Suprapubic skin (tissue), 4 donors: ENCODE results near the gene MAST4. TPM values are rescaled to one million over a fixed set of nuclear protein-coding genes. Genes with fewer than 3 reads are reported as not detected.

Source experiments
- DNase-seq, 2 donors: peaks; one replicate each; pipeline ENCODE4 v3.0.0-alpha.2; 2019; ENCODE audit warnings: low spot score in 2 of 2
- H3K27ac ChIP-seq: fragments of 200-600 bp; sonication (generic); one replicate; pipeline ENCODE4 v1.5.1; 2019
- H3K27me3 ChIP-seq: fragments of 200-600 bp; sonication (generic); one replicate; pipeline ENCODE4 v1.5.1; 2019
- H3K36me3 ChIP-seq: fragments of 200-600 bp; sonication (generic); one replicate; pipeline ENCODE4 v1.5.1; 2019
- H3K4me1 ChIP-seq: fragments of 200-600 bp; sonication (generic); one replicate; pipeline ENCODE4 v1.5.1; 2019
- H3K4me3 ChIP-seq: fragments of 200-600 bp; sonication (generic); one replicate; pipeline ENCODE4 v1.5.1; 2019; ENCODE audit warnings: mild to moderate bottlenecking
- H3K9me3 ChIP-seq: fragments of 200-600 bp; sonication (generic); one replicate; pipeline ENCODE4 v1.5.1; 2019
- EP300 ChIP-seq: sonication (generic); formaldehyde crosslinking; IDR thresholded peaks from one replicate; pipeline ENCODE4 v1.6.1; 2017; ENCODE audit warnings: antibody characterized with exemption
- POLR2A ChIP-seq, 2 donors: fragments of 450-650 bp; IDR thresholded peaks; one replicate each; pipeline ENCODE4 v1.6.1; 2017; ENCODE audit warnings: antibody characterized with exemption in 2 of 2, mild to moderate bottlenecking in 2 of 2, moderate library complexity in 2 of 2
- POLR2AphosphoS5 ChIP-seq, 3 donors: sonication (generic); formaldehyde crosslinking; IDR thresholded peaks; one replicate each; pipeline ENCODE4 v1.6.1; 2017; ENCODE audit warnings: antibody characterized with exemption in 3 of 3
- WGBS: methylation state at CpG from one replicate; pipeline ENCODE4 v1.1.5; 2018; 5-methylcytosine and 5-hydroxymethylcytosine counted together
- total RNA-seq, 4 donors: library from RNA; depleted of rRNA; stranded (reverse); fragments of >200 nt; gene quantifications; one replicate each; pipeline ENCODE4 v1.1.0, GENCODE V29; 2016
- TF ChIP-seq, protein P1 (sequence below), 2 donors: fragments of 200-600 bp in 1 of 2; fragments of 450-650 bp in 1 of 2; sonication (generic) in 1 of 2; IDR thresholded peaks; one replicate each; pipeline ENCODE4 v1.5.1; 2016 to 2019; ENCODE audit warnings: antibody characterized with exemption in 2 of 2, mild to moderate bottlenecking in 1 of 2, moderate library complexity in 1 of 2

The MAST4 gene
- total RNA-seq, 4 donors from 2014 or later, result 79.2 to 144 (median 98.1) TPM

DNA sequence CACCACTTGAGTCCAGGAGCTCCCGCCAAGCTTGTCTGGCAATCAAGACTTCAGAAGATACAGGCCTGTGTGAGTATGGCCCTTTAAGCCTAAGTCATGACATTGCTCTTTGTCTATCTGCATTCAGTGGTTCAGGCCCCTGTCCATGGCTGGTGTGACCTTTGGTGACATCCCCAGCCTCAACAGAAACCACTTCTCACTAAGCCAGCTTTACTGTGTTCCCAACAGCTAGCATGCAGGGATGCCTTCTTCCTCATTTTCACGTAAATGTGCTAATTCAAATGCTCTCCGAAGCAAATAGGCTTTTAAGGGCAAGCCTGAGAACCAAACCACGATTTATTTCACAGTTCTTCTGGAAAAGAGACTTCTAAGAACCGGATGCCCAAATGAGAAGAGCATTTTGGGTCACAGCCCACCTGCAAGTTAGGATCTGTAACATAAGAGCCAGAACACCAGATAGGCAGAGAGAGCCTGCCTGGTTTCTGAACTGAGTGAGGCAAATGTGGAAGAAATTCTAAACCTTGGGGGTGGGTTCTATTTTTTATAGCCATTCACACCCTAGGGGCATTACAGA, 585.5 kb downstream of the MAST4 start:
- TF ChIP-seq POLR2AphosphoS5 (IDR thresholded peaks at IDR 0.05), result no peak
- no peak for TF ChIP-seq POLR2A (IDR thresholded peaks at IDR 0.05)
- TF ChIP-seq, protein P1, sequence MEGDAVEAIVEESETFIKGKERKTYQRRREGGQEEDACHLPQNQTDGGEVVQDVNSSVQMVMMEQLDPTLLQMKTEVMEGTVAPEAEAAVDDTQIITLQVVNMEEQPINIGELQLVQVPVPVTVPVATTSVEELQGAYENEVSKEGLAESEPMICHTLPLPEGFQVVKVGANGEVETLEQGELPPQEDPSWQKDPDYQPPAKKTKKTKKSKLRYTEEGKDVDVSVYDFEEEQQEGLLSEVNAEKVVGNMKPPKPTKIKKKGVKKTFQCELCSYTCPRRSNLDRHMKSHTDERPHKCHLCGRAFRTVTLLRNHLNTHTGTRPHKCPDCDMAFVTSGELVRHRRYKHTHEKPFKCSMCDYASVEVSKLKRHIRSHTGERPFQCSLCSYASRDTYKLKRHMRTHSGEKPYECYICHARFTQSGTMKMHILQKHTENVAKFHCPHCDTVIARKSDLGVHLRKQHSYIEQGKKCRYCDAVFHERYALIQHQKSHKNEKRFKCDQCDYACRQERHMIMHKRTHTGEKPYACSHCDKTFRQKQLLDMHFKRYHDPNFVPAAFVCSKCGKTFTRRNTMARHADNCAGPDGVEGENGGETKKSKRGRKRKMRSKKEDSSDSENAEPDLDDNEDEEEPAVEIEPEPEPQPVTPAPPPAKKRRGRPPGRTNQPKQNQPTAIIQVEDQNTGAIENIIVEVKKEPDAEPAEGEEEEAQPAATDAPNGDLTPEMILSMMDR (IDR thresholded peaks at IDR 0.05), result no peak
- TF ChIP-seq EP300, result no peak
- WGBS, result 66% methylated on average over 5 of the region's 5 CpGs
- Histone ChIP-seq H3K4me1 (peaks cover 17% of the 10 kb centered on the region), H3K27ac (peak overlapping the region; percentile 62), H3K9me3 (no peaks in the 10 kb centered on the region), H3K36me3 (no peaks in the 10 kb centered on the region), H3K27me3 (no peaks in the 10 kb centered on the region), H3K4me3 (no peak overlapping the region)
- no peak for DNase-seq

DNA sequence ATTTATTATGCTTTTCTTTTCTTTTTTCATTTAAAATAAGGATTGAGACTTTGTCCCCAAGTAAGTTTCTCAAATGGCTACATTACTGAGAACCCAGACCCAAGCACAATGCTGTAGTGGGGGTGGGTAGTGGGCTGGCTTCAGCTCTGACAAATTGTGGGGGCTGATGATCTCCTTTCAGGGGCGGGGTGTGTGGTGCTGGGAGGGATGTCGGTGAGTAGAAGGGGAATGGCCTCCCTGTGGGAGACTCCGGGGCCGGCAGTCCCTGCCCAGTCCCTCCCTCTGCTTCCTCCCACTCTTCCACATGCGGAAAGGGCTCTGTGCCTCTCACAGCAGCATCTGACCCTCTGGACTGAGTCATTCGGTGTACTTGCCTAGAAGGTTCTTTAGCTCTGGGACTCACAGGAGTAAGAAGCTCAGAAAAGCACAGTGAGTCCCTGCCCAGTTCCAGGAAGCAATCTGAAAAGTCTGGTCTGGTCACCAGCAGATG, 586.2 kb downstream of the MAST4 start:
- peak; percentile 70 to 80 for DNase-seq

DNA sequence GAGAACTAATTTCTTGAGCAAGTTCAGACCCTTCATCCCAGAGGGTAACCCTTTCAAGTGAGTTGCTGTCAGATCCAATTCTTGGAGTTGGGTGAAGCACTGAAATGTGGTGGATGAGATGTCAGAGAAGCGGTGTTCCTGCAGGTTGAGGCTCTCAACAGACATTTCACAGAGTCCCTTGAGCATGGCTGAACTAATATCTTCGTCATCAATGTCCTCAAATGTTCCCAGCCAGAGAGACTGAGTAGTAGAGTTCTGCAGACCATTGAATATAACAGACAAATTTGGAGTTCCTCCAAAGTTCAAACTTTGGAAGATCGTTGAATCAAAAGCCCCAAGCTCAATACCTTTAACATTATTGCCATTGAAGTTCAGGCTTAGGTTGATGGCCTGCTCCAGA, 587.7 kb downstream of the MAST4 start:
- 100% methylated on average over 3 of the region's 3 CpGs for WGBS
- TF ChIP-seq POLR2AphosphoS5 (IDR thresholded peaks at IDR 0.05) (no peak), EP300 (no peak), POLR2A (IDR thresholded peaks at IDR 0.05) (no peak)
- TF ChIP-seq, protein P1 (IDR thresholded peaks at IDR 0.05), result no peak
- DNase-seq, result no peak

More for the DNA sequence above, 586.2 kb downstream of the MAST4 start:
- Histone ChIP-seq H3K9me3 (no peaks in the 10 kb centered on the region), H3K4me3 (no peak overlapping the region), H3K4me1 (peaks cover 22% of the 10 kb centered on the region), H3K27me3 (no peaks in the 10 kb centered on the region), H3K36me3 (no peaks in the 10 kb centered on the region), H3K27ac (peak overlapping the region; percentile 62)
- TF ChIP-seq POLR2AphosphoS5 (IDR thresholded peaks at IDR 0.05), result no peak
- TF ChIP-seq, protein P1 (IDR thresholded peaks at IDR 0.05), result no peak
- 18% methylated on average over 6 of the region's 6 CpGs for WGBS

DNA sequence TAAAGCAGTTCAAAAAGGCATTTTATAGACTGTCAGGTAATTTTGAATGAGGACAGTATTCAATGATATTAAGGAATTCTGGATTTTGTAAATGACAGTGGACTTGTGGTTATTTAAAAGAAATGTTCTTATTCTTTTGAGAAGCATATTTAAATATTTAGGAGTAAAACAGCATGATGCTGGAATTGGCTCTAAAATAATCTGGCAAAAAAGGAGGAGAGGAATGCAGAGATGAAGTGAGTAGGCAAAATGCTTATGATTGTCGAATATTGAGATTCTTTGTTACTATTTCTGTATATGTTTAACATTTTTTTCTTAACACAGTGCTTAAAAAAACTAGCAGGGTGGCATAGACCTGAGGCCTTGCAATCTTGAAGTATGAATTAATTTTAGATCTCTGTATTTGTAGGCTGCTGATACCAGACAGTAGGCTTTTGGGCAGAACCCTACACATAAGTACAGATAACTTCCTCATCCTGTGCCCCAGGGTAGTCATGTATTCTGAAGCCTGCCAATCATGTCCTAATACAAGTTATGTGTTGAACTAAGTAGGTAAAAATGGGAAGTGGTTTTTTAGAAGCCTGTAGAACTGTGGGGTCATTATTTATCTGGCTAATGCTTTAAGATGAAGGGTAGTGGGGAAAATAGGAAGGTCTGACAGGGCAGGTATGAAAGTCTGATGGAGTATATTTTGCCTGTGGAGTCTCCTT, 591.0 kb downstream of the MAST4 start:
- H3K4me3 ChIP-seq, result no peak overlapping the region
- TF ChIP-seq, protein P1 (IDR thresholded peaks at IDR 0.05), result no peak
- no peak for TF ChIP-seq POLR2AphosphoS5 (IDR thresholded peaks at IDR 0.05)
- TF ChIP-seq POLR2A (IDR thresholded peaks at IDR 0.05), result no peak
- TF ChIP-seq EP300, result no peak
- peaks cover 26% of the 10 kb centered on the region for H3K4me1 ChIP-seq
- no peaks in the 10 kb centered on the region for H3K9me3 ChIP-seq
- 37% methylated on average over 1 of the region's 1 CpG for WGBS
- H3K27ac ChIP-seq, result no peak overlapping the region
- no peaks in the 10 kb centered on the region for H3K36me3 ChIP-seq
- DNase-seq, result no peak
- no peaks in the 10 kb centered on the region for H3K27me3 ChIP-seq

More for the DNA sequence above, 587.7 kb downstream of the MAST4 start:
- Histone ChIP-seq H3K4me1 (peaks cover 25% of the 10 kb centered on the region), H3K9me3 (no peaks in the 10 kb centered on the region), H3K36me3 (no peaks in the 10 kb centered on the region), H3K27ac (no peak overlapping the region), H3K4me3 (no peak overlapping the region), H3K27me3 (no peaks in the 10 kb centered on the region)

DNA sequence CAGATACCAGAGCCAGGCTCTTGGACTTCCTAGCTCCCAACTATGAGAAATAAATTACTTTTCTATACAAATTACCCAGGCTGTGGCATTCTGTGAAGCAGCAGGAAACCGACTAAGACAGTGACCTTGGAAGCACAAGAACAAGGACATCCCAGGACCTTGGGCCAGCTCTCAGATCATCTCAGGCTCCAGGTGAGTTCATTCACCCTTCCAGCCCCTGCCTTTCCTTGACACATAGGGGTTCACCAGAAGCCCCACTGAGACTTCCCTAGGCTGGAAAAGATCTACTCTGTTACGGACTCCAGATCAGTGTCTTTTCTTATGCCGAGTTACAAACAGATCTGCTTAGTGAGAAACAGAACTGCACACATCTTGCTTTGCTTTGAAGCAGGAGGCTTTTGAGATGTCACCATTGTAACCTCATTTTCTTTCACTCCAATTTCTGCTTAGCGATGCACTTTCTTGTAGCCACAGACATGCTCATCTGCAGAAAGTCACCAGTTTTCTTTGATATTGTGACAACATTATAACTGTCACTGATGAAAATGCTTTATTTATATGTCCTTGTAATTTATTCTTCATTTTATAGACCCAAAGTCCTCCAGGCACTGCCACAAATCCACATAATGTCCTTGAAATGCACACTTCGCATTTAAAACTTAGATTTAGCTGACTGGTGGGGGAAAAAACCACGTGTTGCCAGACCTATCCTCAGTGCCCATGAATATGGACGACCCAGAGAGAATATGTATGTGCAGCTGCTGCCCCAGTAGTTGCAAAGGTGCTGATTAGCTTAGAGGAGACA, 592.3 kb downstream of the MAST4 start:
- no peaks in the 10 kb centered on the region for H3K36me3 ChIP-seq
- H3K9me3 ChIP-seq, result no peaks in the 10 kb centered on the region
- H3K27me3 ChIP-seq, result no peaks in the 10 kb centered on the region
- TF ChIP-seq, protein P1 (IDR thresholded peaks at IDR 0.05), result no peak
- no peak for TF ChIP-seq POLR2A (IDR thresholded peaks at IDR 0.05)
- TF ChIP-seq EP300, result no peak
- TF ChIP-seq POLR2AphosphoS5 (IDR thresholded peaks at IDR 0.05), result no peak
- no peak overlapping the region for H3K4me3 ChIP-seq
- 87% methylated on average over 7 of the region's 7 CpGs for WGBS
- no peak for DNase-seq
- no peak overlapping the region for H3K27ac ChIP-seq
- peaks cover 25% of the 10 kb centered on the region for H3K4me1 ChIP-seq
